Measurements from ENCODE around the gene TMEM205. TPM values are rescaled to one million over a fixed set of nuclear protein-coding genes. Genes with fewer than 3 reads are reported as not detected.

TMEM205 gene
- total and polyA plus RNA-seq, 2 experiments from 2014 or later = 123 to 293 TPM

DNA sequence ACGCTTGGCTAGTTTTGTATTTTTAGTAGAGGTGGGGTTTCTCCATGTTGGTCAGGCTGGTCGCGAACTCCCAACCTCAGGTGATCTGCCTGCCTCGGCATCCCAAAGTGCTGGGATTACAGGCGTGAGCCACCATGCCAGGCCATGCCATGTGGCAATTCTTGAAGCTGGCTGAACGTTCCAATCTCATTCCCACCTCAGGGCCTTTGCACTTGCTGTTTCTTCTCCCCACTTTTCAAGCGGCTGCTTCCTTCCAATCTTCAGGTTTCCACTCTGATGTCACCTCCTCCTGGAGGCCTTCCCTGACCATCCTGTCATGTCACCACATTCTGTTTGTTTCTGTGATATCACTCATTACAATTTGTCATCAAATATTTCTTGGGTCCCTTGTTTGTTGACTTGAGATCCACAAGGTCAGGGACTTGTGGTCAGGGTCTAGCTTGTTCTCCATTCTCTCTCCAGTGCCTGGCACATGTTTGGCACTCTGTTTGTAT, 33.8 kb upstream of the TMEM205 start:
- peak overlapping the region; percentile 94 for H3K4me3 Mint-ChIP-seq

More for the DNA sequence above, 33.8 kb upstream of the TMEM205 start:
- H3K27ac Mint-ChIP-seq = no peak overlapping the region
- ATAC-seq (no peak), DNase-seq (ENCODE audit: low spot score) (no peak)
- Histone ChIP-seq H3K4me1 (ENCODE audit: insufficient read depth) (peaks cover 10% of the 10 kb centered on the region), H3K27me3 (ENCODE audit: insufficient read depth) (no peaks in the 10 kb centered on the region), H3K9me2 (ENCODE audit: insufficient read depth) (no peaks in the 10 kb centered on the region), H3K27ac (ENCODE audit: low read depth) (peak overlapping the region; percentile 96), H3K79me2 (replicated peaks; ENCODE audit: insufficient read depth) (peaks cover 10% of the 10 kb centered on the region; the same call in 1 of the 2 replicates), H3F3A (replicated peaks; ENCODE audit: low read depth) (peaks cover 22% of the 10 kb centered on the region), H4K20me1 (replicated peaks; ENCODE audit: insufficient read depth) (no peaks in the 10 kb centered on the region), H2AFZ (no peak overlapping the region), H3K4me2 (peak overlapping the region; percentile 89), H3K4me3 (peak overlapping the region; percentile 58), H3K36me3 (ENCODE audit: insufficient read depth) (no peaks in the 10 kb centered on the region)
- H3K9me3 Mint-ChIP-seq = peaks cover 3% of the 10 kb centered on the region; the same call in 1 of the 3 replicates
- TF ChIP-seq STAT1 (IDR thresholded peaks at IDR 0.05; ENCODE audit: unreplicated experiment) = no peak
- no peak for TF ChIP-seq ETS1 (IDR thresholded peaks at IDR 0.05)
- no peak for TF ChIP-seq EZH2phosphoT487 (IDR thresholded peaks at IDR 0.05; ENCODE audit: unreplicated experiment)
- no peak for TF ChIP-seq EZH2 (IDR thresholded peaks at IDR 0.05; ENCODE audit: low read depth, unreplicated experiment)
- no peak for TF ChIP-seq CREB1 (CRISPR knock-in tag; IDR thresholded peaks at IDR 0.05; ENCODE audit: low read depth)
- TF ChIP-seq ZNF114 (CRISPR knock-in tag; IDR thresholded peaks at IDR 0.05) = no peak
- no peak for TF ChIP-seq ZNF462 (CRISPR knock-in tag; IDR thresholded peaks at IDR 0.05)
- TF ChIP-seq JUNB (IDR thresholded peaks at IDR 0.05; ENCODE audit: unreplicated experiment) = no peak
- no peak for TF ChIP-seq REST (IDR thresholded peaks at IDR 0.05; ENCODE audit: unreplicated experiment)
- TF ChIP-seq, protein P1, sequence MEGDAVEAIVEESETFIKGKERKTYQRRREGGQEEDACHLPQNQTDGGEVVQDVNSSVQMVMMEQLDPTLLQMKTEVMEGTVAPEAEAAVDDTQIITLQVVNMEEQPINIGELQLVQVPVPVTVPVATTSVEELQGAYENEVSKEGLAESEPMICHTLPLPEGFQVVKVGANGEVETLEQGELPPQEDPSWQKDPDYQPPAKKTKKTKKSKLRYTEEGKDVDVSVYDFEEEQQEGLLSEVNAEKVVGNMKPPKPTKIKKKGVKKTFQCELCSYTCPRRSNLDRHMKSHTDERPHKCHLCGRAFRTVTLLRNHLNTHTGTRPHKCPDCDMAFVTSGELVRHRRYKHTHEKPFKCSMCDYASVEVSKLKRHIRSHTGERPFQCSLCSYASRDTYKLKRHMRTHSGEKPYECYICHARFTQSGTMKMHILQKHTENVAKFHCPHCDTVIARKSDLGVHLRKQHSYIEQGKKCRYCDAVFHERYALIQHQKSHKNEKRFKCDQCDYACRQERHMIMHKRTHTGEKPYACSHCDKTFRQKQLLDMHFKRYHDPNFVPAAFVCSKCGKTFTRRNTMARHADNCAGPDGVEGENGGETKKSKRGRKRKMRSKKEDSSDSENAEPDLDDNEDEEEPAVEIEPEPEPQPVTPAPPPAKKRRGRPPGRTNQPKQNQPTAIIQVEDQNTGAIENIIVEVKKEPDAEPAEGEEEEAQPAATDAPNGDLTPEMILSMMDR (conservative IDR thresholded peaks at IDR 0.05; ENCODE audit: low read depth in 2 of 2) = no peak
- TF ChIP-seq ZNF331 (CRISPR knock-in tag; IDR thresholded peaks at IDR 0.05; ENCODE audit: low read depth) = no peak
- H3K27me3 Mint-ChIP-seq (ENCODE audit: insufficient read depth, low read depth, poor library complexity) = peaks cover 16% of the 10 kb centered on the region
- peaks cover 30% of the 10 kb centered on the region for H3K4me1 Mint-ChIP-seq
- peaks cover 11% of the 10 kb centered on the region; the same call in 2 of the 3 replicates for H3K36me3 Mint-ChIP-seq (ENCODE audit: low read depth)

All from GM23338 (cell line).